Stimulated activated CD8-positive, alpha-beta memory T cell treated with anti-CD3 and anti-CD28 coated beads, Interleukin-4, amount 100 ng/mL, for 4 hours (primary cell): Measurements from ENCODE around the gene NOX4.
"Not testable (repeated sequence)": the region's sequence is repeated elsewhere in the genome, so short reads cannot be mapped to it uniquely, and the experiment has no call there.

Source experiments
- DNase-seq, 2 donors: peaks; one replicate each; pipeline ENCODE4 v3.0.0-alpha.2; 2020; ENCODE audit warnings: low read depth in 2 of 2, low spot score in 1 of 2

Gene NOX4

GRCh38 chr11:89463266-89463780 lies 27.9 kb downstream of the NOX4 start:
- no peak for DNase-seq

- no peak for DNase-seq
These were observed 32.5 kb downstream of the NOX4 start for GRCh38 chr11:89458716-89459115.

GRCh38 chr11:89457190-89457589 lies 34.0 kb downstream of the NOX4 start:
- no peak for DNase-seq

GRCh38 chr11:89456681-89457080 lies 34.5 kb downstream of the NOX4 start:
- no peak for DNase-seq

- no peak for DNase-seq
These were observed 38.4 kb downstream of the NOX4 start for GRCh38 chr11:89452780-89453179.

- no peak for DNase-seq
These were observed 43.3 kb downstream of the NOX4 start for GRCh38 chr11:89447845-89448244.

GRCh38 chr11:89443361-89444322 lies 47.5 kb downstream of the NOX4 start:
- no peak for DNase-seq

GRCh38 chr11:89442801-89443200 lies 48.4 kb downstream of the NOX4 start:
- no peak for DNase-seq

GRCh38 chr11:89441606-89442005 lies 49.6 kb downstream of the NOX4 start:
- DNase-seq = no peak

- DNase-seq = no peak
These were observed 53.9 kb downstream of the NOX4 start for GRCh38 chr11:89437317-89437716.

GRCh38 chr11:89436071-89436470 lies 55.1 kb downstream of the NOX4 start:
- DNase-seq = no peak

- DNase-seq = no peak
These were observed 57.9 kb downstream of the NOX4 start for GRCh38 chr11:89433278-89433677.

- not testable (repeated sequence) for DNase-seq
These were observed 59.0 kb downstream of the NOX4 start for GRCh38 chr11:89432182-89432581.

- DNase-seq = not testable (repeated sequence)
These were observed 64.7 kb downstream of the NOX4 start for GRCh38 chr11:89426501-89426900.

- DNase-seq = no peak
These were observed 69.5 kb downstream of the NOX4 start for GRCh38 chr11:89421718-89422117.

GRCh38 chr11:89420981-89421380 lies 70.2 kb downstream of the NOX4 start:
- no peak for DNase-seq

GRCh38 chr11:89416961-89417360 lies 74.2 kb downstream of the NOX4 start:
- DNase-seq = no peak

- not testable (repeated sequence) for DNase-seq
These were observed 80.1 kb downstream of the NOX4 start for GRCh38 chr11:89411112-89411511.

- DNase-seq = not testable (repeated sequence)
These were observed 80.5 kb downstream of the NOX4 start for GRCh38 chr11:89410666-89411065.

- not testable (repeated sequence) for DNase-seq
These were observed 82.7 kb downstream of the NOX4 start for GRCh38 chr11:89408441-89408840.

- no peak for DNase-seq
These were observed 85.5 kb downstream of the NOX4 start for GRCh38 chr11:89405629-89406028.

GRCh38 chr11:89391654-89392053 lies 99.5 kb downstream of the NOX4 start:
- DNase-seq = not testable (repeated sequence)

- not testable (repeated sequence) for DNase-seq
These were observed 103.7 kb downstream of the NOX4 start for GRCh38 chr11:89387501-89387900.
